Left ventricle myocardium superior (tissue), 1 donor: Measurements from ENCODE around the gene SAMD8. TPM values are rescaled to one million over a fixed set of nuclear protein-coding genes. Genes with fewer than 3 reads are reported as not detected.
"Not testable (repeated sequence)": the region's sequence is repeated elsewhere in the genome, so short reads cannot be mapped to it uniquely, and the experiment has no call there.

Source experiments
- ATAC-seq: fragments of 200-7000 bp; cut with Tn5 transposase; one replicate; pipeline ENCODE4 v1.9.1; 2020; ENCODE audit warnings: mild to moderate bottlenecking, moderate library complexity
- DNase-seq: peaks from one replicate; pipeline ENCODE4 v3.0.0-alpha.2; 2020
- intact Hi-C: fragments of 100-400 bp; cut with micrococcal nuclease; formaldehyde crosslinking; loops from one replicate; pipeline ENCODE4 v1.11.0; 2022
- total RNA-seq: library from RNA; stranded (reverse); fragmentation: NEBNext Ultra II Directional; extraction: Animal tissue kit (Norgen Biotek cat#: 25700); gene quantifications from one replicate; pipeline ENCODE4 v1.2.1, GENCODE V29; 2021
- donor health status: DM: no; HTN: yes; CAD: no; lungs with severe emphysema.

Gene SAMD8
- total RNA-seq, 1 donor from 2014 or later, result 23.1 TPM

DNA sequence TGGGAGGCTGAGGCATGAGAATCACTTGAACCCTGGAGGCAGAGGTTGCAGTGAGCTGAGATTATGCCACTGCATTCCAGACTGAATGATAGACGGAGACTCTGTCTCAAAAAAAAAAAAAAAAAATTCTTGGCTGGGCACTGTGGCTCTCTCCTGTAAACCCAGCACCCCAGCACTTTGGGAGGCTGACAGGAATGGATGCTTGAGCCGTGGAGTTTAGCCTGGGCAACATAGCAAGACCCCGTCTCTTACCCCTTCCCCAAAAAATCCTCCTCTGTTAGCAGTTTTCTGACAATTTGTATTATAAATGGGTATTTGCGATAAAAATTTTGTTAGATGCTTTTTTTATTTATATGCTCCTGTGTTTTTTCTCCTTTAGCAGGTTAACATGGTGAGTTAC, 11.0 kb downstream of the SAMD8 start:
- intact Hi-C loops, result no loop called here
- no peak for ATAC-seq
- no peak for DNase-seq

DNA sequence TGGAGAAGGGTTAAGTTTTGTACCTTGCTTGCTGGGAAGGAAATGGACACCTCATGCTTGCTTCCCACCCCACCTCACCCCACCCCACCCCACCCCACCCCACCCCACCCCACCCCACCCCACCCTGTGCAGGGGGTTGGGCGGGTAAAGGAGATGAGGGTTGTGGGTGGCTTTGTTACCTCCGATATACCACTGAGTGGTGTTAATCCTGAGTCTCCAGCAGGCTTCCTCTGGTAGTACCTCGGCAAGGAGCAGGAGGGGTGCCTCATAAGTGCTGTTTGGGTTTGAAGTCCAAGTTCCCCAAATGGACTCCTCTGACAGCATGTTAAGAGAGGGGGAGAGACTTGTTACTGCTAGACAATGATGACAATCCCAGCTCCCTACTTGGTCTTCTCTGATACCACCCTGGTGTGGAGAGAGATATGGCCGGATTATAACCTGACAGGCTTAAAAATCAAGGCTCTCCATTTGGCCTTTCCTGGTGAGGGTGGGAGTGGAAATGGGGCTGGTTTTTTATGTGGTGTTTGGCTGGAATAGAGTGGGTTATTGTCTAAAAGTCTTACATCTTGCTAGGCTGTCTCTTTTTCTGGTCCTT, 11.7 kb downstream of the SAMD8 start:
- DNase-seq (no peak), ATAC-seq (no peak)
- intact Hi-C loops, result no loop called here

- intact Hi-C loops, result no loop called here
- ATAC-seq, result no peak
- no peak for DNase-seq
These were observed 14.8 kb downstream of the SAMD8 start for GRCh38 chr10:75126277-75126676.

DNA sequence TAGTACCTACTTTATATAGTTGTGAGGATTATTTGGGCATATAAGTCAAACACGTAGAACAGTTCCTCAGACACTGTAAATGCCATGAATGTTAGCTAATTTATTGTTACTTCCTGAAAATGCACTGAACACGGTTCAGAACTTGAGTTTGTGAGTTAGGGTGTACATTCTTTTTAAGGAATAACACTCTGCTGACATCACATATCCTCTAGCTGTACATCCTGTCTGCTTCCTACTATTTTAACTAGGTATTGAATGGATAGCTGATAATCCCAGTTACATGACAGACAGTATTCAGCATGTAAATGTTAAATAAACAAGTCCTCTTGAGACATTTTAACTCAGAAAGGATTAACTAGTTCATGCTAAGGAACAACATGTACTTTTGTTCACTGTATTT, 16.0 kb downstream of the SAMD8 start:
- intact Hi-C loops, result no loop called here
- DNase-seq (no peak), ATAC-seq (no peak)

DNA sequence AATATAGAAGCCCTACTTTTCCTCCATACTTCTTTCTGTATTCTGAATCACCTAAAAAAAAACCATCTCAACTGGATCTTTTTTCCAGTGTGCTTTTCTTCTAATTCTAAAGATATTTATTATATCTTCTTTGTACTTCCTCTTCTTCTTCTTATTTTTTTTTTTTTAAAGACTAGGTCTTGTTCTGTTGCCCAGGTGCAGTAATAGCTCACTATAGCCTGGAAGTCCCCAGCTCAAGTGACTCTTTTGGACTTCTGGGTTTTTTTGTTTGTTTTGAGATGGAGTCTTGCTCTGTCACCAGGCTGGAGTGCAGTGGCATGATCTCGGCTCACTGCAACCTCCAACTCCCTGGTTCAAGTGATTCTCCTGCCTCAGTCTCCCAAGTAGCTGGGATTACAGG, 17.5 kb downstream of the SAMD8 start:
- ATAC-seq, DNase-seq, intact Hi-C loops: not testable (repeated sequence)

- ATAC-seq (no peak), DNase-seq (no peak)
- intact Hi-C loops, result no loop called here
These were observed 18.1 kb downstream of the SAMD8 start for GRCh38 chr10:75129537-75129936.

DNA sequence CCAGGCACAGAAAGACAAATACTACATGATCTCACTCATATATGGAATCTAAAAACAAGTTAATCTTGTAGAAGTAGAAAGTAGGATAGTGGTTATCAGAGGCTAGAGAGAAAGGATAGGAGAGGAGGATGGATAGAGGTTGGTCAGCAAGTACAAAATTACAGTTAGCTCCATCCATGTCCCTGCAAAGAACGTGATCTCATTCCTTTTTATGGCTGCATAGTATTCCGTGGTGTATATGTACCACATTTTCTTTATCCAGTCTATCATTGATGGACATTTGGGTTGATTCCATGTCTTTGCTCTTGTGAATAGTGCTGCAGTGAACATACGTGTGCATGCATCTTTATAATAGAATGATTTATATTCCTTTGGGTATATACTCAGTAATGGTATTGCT, 22.2 kb downstream of the SAMD8 start:
- DNase-seq, intact Hi-C loops, ATAC-seq: not testable (repeated sequence)

- ATAC-seq (no peak), DNase-seq (no peak)
- intact Hi-C loops, result no loop called here
These were observed 24.9 kb downstream of the SAMD8 start for GRCh38 chr10:75136346-75136745.

GRCh38 chr10:75137533-75138438, 26.3 kb downstream of the SAMD8 start:
- ATAC-seq (peak; percentile 77), DNase-seq (no peak)
- intact Hi-C loops, result no loop called here

DNA sequence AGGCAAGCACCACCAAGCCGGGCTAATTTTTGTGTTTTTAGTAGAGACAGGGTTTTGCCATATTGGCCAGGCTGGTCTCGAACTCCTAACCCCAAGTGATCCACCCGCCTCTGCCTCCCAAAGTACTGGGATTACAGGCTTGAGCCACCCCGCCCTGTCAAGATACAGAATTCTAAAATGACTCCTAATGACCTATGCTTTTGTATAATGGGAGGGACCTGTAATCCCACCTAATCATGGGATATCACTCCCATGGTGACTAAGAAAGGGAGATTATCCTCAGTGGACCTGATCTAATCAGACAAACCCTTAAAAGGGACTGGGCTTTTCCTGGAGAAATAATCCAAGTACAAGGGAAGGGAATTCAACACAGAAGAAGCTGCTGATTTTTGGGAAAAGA, 28.8 kb downstream of the SAMD8 start:
- DNase-seq, result no peak
- ATAC-seq, result no peak
- intact Hi-C loops, result no loop called here

- intact Hi-C loops, result no loop called here
- ATAC-seq, result no peak
- DNase-seq, result no peak
These were observed 31.9 kb downstream of the SAMD8 start for GRCh38 chr10:75143353-75143752.

DNA sequence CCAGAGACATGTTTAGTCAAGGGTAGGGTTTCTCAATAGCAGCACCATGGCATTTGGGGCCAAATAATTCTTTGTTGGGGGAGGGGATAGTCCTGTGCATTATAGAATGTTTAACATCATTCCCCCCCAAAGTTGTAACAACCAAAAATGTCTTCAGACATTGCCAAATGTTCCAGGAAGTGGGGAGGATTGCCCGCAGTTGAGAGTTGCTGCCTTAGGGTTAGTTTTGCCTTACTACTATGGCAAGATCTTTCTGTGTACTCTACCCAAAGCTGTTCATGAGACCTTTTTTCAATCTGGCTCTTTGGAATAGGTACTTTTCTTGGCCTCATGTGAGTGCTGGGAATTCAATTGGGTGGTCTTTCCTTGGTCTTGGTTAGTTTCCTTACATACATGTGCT, 34.1 kb downstream of the SAMD8 start:
- ATAC-seq (no peak), DNase-seq (no peak)
- intact Hi-C loops, result no loop called here

DNA sequence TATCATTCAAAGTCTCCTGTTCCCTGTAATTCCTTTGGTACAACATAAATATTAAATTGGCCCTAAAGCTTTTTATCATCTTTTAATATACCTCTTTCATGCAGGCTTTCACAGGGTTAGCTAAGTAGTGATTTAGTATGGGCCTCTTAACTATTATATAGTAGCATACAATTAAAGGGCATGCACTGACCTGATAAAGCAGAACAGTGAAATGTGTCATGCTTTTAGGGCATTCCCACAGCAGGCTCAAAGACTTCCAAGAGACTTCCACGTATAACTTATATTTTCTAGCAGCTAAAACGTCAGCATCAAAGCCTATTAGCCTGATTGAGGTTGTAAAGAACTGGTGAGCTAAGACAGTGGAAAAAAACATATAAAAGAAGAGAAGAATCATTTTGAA, 35.3 kb downstream of the SAMD8 start:
- DNase-seq, result no peak
- peak; percentile 32 for ATAC-seq
- intact Hi-C loops, result no loop called here

- ATAC-seq (no peak), DNase-seq (no peak)
- intact Hi-C loops, result no loop called here
These were observed 39.2 kb downstream of the SAMD8 start for GRCh38 chr10:75150656-75151055.

- intact Hi-C loops, result no loop called here
- peak; percentile 51 for ATAC-seq
- DNase-seq, result no peak
These were observed 48.1 kb downstream of the SAMD8 start for GRCh38 chr10:75159519-75159918.

- DNase-seq, result no peak
- ATAC-seq, result no peak
- intact Hi-C loops, result no loop called here
These were observed 54.5 kb downstream of the SAMD8 start for GRCh38 chr10:75165684-75166622.

DNA sequence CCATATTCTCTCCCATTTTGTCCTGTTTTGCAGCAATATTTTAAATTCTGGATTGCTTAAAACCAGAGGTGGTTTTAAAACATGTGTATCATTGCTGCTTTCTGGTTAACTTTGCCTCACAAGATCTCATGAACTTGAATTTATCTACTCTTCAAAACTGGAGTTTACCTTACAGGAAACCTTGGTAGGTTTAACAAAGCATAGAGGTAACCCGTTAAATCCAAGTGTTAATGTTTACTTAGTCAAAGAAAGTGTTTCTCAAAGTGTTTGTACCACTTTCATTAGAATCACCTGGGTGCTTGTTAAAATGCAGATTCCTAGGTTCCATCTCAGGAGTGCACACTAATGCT, 55.1 kb downstream of the SAMD8 start:
- intact Hi-C loops, result no loop called here
- ATAC-seq (no peak), DNase-seq (no peak)

GRCh38 chr10:75168275-75168674, 56.8 kb downstream of the SAMD8 start:
- intact Hi-C loops, result no loop called here
- DNase-seq, result no peak
- no peak for ATAC-seq

GRCh38 chr10:75170215-75170614, 58.8 kb downstream of the SAMD8 start:
- intact Hi-C loops, result no loop called here
- ATAC-seq (peak; percentile 85), DNase-seq (no peak)

- ATAC-seq, result no peak
- intact Hi-C loops, result no loop called here
- no peak for DNase-seq
These were observed 63.6 kb downstream of the SAMD8 start for GRCh38 chr10:75175046-75175445.
